Hematopoietic multipotent progenitor cell treated with erythropoietin and hydrocortisone succinate and interleukin-3 and kit ligand, for 15 days (in vitro differentiated cells): ENCODE data around the gene FAM222A.
A peak's percentile ranks its signal among the peaks of the same experiment; 100 is the strongest.

Experiments
- DNase-seq: peaks from one replicate; pipeline ENCODE4 v3.0.0-alpha.2; 2015; ENCODE audit warnings: low spot score

The FAM222A gene

GRCh38 chr12:109772622-109773321 lies 59.1 kb downstream of the FAM222A start:
- DNase-seq, result no peak

- DNase-seq, result no peak
Observed at GRCh38 chr12:109773384-109774011, 59.9 kb downstream of the FAM222A start.

GRCh38 chr12:109775172-109775881 lies 61.7 kb downstream of the FAM222A start:
- DNase-seq, result peak; percentile 59

DNA sequence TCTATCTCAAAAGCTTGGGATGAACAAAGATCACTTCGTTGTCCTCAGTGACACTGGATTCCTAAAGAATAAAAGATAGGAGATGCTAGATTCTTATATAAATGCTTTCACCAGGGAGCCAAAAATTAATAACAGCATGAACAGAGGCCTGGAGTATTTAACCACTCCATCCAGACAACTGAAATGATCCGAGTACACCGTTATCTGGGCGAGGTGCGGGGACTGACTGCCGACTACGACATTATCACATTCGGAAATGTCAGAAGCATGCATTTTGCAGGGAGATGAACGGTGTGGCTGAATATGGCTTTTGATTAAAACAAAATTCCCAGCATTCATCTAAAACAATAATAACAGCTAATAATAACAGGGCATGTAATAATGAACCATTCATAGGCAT lies 63.0 kb downstream of the FAM222A start:
- no peak for DNase-seq

GRCh38 chr12:109777544-109777943 lies 63.9 kb downstream of the FAM222A start:
- DNase-seq, result peak; percentile 6

GRCh38 chr12:109778684-109779083 lies 65.1 kb downstream of the FAM222A start:
- no peak for DNase-seq

DNA sequence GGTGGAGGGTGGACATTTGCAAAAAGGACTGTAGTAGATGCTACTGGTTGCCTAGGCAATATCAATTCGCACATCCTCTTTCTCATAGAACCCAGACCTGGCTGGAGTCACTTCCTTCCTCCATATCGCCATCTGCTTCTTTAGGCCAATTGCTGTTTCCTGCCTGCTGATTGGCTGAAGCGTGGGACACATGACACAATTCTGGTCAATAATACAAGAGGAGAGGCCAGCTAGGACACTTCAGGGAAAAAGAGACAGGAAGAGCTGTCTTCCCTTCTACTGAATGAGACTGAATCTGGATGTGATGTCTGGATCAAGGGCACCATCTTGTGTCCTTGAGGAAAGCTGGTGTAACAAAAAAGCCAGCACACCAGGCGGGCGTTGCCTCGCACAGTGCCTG lies 65.8 kb downstream of the FAM222A start:
- DNase-seq, result no peak

GRCh38 chr12:109781668-109782325 lies 68.2 kb downstream of the FAM222A start:
- DNase-seq, result no peak

DNA sequence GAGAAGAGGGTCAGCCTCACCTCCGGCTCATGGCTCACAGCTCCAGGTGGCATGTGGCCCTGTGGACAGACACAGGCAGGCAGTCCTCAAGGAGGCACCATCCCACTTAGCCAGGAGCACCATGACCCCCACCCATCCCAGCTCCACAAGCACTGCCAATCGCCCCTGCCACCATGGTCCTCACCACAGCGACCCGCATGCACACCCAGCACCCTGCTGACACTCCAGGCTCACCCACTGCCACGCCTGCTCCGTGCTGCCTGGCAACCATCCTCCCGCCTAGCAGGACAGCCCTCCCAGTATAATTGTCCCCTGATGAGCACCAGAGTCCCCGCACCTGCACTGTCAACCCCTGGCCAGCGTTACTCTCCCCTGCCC lies 68.7 kb downstream of the FAM222A start:
- DNase-seq, result no peak

GRCh38 chr12:109783135-109783964 lies 69.7 kb downstream of the FAM222A start:
- no peak for DNase-seq

- DNase-seq, result no peak
Observed at GRCh38 chr12:109783965-109784244, 70.3 kb downstream of the FAM222A start.

DNA sequence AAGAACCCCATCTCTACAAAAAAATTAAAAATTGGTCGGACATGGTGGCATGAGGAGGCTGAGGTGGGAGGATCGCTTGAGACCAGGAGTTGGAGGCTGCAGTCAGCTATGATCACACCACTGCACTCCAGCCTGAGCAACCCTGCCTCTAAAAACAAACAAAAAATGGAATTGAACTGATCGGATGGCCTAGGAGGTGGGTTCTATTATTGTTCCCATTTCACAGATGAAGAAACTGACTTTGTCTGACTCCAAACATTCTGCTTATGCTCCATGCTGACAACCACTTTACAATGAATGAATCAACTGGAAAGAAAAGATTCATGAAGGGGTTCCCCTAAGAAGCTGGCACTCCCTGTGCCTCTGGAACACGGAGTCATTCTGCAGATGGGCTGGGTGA lies 72.2 kb downstream of the FAM222A start:
- no peak for DNase-seq

- no peak for DNase-seq
Observed at GRCh38 chr12:109786799-109787198, 73.2 kb downstream of the FAM222A start.

DNA sequence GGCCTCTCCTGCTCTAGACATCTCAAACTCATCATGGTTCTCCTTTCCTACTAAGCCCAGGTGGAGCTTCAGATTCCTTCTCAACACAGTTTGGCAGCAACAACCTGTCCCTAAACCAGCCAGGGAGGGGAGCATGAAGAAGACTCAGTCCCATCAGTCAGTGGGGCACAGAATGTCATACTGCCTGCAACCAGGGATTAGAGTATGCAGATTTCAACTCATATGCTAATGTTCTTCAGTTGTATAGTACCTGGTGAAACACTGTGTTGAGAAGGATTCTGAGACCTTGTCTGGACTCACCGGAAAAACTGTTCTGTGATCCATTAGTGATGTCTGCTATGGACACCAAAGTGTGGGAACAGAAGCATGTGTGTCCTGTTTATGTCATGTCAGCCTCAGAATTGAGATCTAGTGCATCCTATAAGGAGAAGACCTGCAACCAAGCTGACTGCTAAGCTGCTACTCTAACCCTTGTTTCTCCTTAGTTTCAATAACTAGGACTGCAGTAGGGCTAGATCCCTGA lies 76.0 kb downstream of the FAM222A start:
- no peak for DNase-seq

GRCh38 chr12:109792992-109793391 lies 79.4 kb downstream of the FAM222A start:
- no peak for DNase-seq

GRCh38 chr12:109793411-109793810 lies 79.8 kb downstream of the FAM222A start:
- DNase-seq, result no peak

DNA sequence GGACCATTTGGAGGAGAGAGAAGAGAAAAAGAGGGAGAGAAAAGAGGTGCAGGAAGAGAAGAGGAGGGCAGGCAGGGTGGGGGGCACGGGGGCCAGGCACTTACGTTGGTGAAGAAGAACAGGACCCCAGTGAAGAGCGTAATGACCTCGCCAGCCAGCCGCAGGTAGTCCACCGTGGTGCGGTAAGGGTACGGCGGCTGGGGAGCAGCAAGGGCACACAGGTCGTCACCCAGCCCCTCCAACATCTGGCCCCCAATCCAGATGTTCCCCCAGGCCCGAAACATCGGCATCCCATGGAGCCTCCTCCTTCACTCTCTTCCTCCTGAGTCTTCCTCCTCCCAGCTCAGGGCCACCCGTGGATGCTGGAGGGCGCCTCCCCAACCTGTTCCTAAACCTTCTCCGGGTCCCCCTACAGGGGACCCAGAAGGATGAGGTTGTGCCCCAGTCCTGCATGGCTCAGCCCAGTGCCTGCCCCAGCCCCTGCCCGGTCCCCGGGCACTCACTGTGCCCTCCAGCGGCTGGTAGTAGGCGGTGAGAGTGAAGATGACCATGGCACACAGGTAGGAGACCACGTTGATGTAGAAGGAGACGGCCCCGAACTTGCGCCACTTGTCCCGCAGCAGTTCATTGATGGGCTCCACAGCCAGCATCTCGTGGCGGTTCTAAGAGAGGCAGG lies 80.3 kb downstream of the FAM222A start:
- no peak for DNase-seq

DNA sequence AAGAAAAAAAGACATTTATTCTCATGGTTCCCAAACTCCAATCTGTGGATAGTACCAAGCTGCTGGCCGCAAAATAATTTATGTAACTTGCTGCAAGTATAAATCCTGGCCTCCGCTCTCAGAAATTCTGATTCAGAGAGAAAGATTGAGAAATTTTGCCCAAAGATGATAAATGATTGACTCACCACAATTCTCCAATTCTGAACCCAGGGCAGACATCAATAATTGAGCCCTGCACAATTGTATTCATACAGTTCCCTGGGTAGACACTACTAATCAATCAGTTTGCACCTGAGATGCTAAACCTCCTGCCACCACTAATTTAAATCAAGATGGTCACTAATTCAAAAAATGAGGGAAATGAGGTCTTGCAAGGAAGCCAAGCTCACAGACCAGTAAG lies 81.4 kb downstream of the FAM222A start:
- DNase-seq, result no peak

- DNase-seq, result no peak
Observed at GRCh38 chr12:109796057-109796456, 82.4 kb downstream of the FAM222A start.

- DNase-seq, result no peak
Observed at GRCh38 chr12:109797905-109798669, 84.5 kb downstream of the FAM222A start.

DNA sequence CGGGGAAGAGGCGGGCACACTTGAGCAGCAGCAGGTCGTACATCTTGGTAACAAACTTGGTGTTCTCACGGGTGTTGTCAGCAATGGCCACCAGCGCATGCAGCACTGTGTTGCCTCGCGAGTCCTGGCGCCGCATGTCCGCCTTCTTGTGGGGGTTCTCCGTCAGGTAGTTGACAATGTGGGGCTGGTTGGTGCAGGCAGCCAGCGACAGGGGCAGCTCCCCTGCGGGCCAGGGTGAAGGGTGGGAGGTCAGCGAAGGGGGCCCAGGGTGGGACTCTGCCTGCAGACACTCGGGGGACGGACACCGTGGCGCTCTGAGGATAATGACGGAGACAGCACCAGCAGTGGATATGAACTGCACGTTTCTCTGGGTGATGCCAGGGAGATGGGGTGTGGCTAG lies 85.1 kb downstream of the FAM222A start:
- no peak for DNase-seq
